OCI-LY7 (cell line): ENCODE results near the gene FGFR4. TPM values are rescaled to one million over a fixed set of nuclear protein-coding genes. Genes with fewer than 3 reads are reported as not detected.
A peak's percentile ranks its signal among the peaks of the same experiment; 100 is the strongest.

Source experiments
- BruUV-seq: library from RNA; stranded (reverse); fragments of 400-500 nt; replicated peaks from 2 replicates; lab custom pipeline; 2021; lab: Mats Ljungman, UMichigan
- CTCF ChIA-PET: fragments of 300-600 bp; sonication (Branson Sonifier 250); formaldehyde crosslinking; loops from one replicate; lab custom pipeline; 2022; ENCODE audit warnings: antibody characterized with exemption; ENCODE audit not compliant: unreplicated experiment; lab: Charles Lee
- POLR2A ChIA-PET: fragments of 300-600 bp; sonication (Branson Sonifier 250); formaldehyde crosslinking; loops from one replicate; lab custom pipeline; 2022; ENCODE audit warnings: antibody characterized with exemption; lab: Charles Lee
- DNase-seq: peaks from one replicate; pipeline ENCODE4 v3.0.0-alpha.2; 2015; ENCODE audit warnings: low spot score
- H2AFZ ChIP-seq: fragments of 200-600 bp; sonication (generic), shearing (Covaris generic); 2 replicates; pipeline ENCODE4 v1.6.1; 2014; ENCODE audit warnings: mild to moderate bottlenecking, antibody characterized with exemption, low read length, moderate library complexity
- H3K27ac ChIP-seq: fragments of 200-600 bp; sonication (generic); 2 replicates; pipeline ENCODE4 v1.5.1; 2014; ENCODE audit warnings: mixed run types, low read depth, mild to moderate bottlenecking, moderate library complexity, low read length, inconsistent platforms; ENCODE audit not compliant: poor library complexity, severe bottlenecking
- H3K36me3 ChIP-seq: fragments of 200-600 bp; sonication (generic); 2 replicates; pipeline ENCODE4 v1.6.1; 2014; ENCODE audit warnings: mild to moderate bottlenecking, antibody characterized with exemption, low read length, moderate library complexity, mixed read lengths; ENCODE audit not compliant: insufficient read depth
- H3K4me1 ChIP-seq: fragments of 200-600 bp; sonication (generic); 2 replicates; pipeline ENCODE4 v1.5.1; 2014; ENCODE audit warnings: mild to moderate bottlenecking, low read length; ENCODE audit not compliant: insufficient read depth, poor library complexity, severe bottlenecking
- H3K4me2 ChIP-seq: fragments of 200-600 bp; sonication (generic); 2 replicates; pipeline ENCODE4 v1.6.1; 2014; ENCODE audit warnings: mild to moderate bottlenecking, low read length
- H3K4me3 ChIP-seq: fragments of 200-600 bp; sonication (generic); 2 replicates; pipeline ENCODE4 v1.5.1; 2014; ENCODE audit warnings: mild to moderate bottlenecking, low read depth, low read length; ENCODE audit not compliant: poor library complexity, severe bottlenecking
- H3K79me2 ChIP-seq: fragments of 200-600 bp; sonication (generic); 2 replicates; pipeline ENCODE4 v1.6.1; 2016; ENCODE audit warnings: low read depth, mild to moderate bottlenecking, low read length, moderate library complexity, mixed read lengths; ENCODE audit not compliant: insufficient read depth
- H3K9me2 ChIP-seq: fragments of 200-600 bp; sonication (generic); 2 replicates; pipeline ENCODE4 v1.6.1; 2016; ENCODE audit warnings: mild to moderate bottlenecking, low read length, mixed read lengths; ENCODE audit not compliant: insufficient read depth
- H3K9me3 ChIP-seq: fragments of 200-600 bp; sonication (generic); 2 replicates; pipeline ENCODE4 v1.6.1; 2014; ENCODE audit warnings: mild to moderate bottlenecking, mixed run types, low read length, mixed read lengths
- H4K20me1 ChIP-seq: fragments of 200-600 bp; sonication (generic); 2 replicates; pipeline ENCODE4 v1.6.1; 2014; ENCODE audit warnings: mild to moderate bottlenecking, antibody characterized with exemption, low read length, moderate library complexity, mixed read lengths; ENCODE audit not compliant: insufficient read depth
- CTCF ChIP-seq: fragments of 200-600 bp; sonication (generic); conservative IDR thresholded peaks from 2 replicates; pipeline ENCODE4 v1.5.1; 2014; ENCODE audit warnings: mild to moderate bottlenecking, antibody characterized with exemption, low read length, moderate library complexity, mixed read lengths
- EZH2phosphoT487 ChIP-seq: fragments of 200-600 bp; sonication (generic); IDR thresholded peaks from 2 replicates; pipeline ENCODE4 v1.6.1; 2018; ENCODE audit warnings: low read depth, borderline replicate concordance, mild to moderate bottlenecking, mixed run types, antibody characterized with exemption, low read length, moderate library complexity, mixed read lengths
- intact Hi-C: fragments of 100-400 bp; cut with micrococcal nuclease; formaldehyde crosslinking; loops from one replicate; pipeline ENCODE4 v1.10.0; 2022; ENCODE audit not compliant: unreplicated experiment
- total RNA-seq, 2 experiments: library from RNA; depleted of rRNA in 1 of 2; stranded (reverse); fragments of >200 nt in 1 of 2; shearing (Covaris generic) in 1 of 2; gene quantifications; 2 replicates each; pipeline ENCODE4 v1.2.3, GENCODE V29; 2014 to 2022

FGFR4 gene
- total RNA-seq, 2 experiments from 2014 or later: 1.2 to 4.5 TPM

- H3K4me3 ChIP-seq: peak overlapping the region; percentile 56
- ChIA-PET CTCF (interaction anchor here (0.5 kb wide), 1 partner anchor 279 kb away, joined by 5 read pairs; no protein-coding TSS in a partner anchor), POLR2A (interaction anchor here (0.6 to 1.3 kb wide), 11 partner anchors 9 to 588 kb away, joined by 3 to 12 read pairs (median 4); partner anchors contain the start of gene NSD1)
- peak overlapping the region; percentile 90 for H3K27ac ChIP-seq
- H4K20me1 ChIP-seq: no peaks in the 10 kb centered on the region
- BruUV-seq: TSS peak; percentile 91
- H3K9me3 ChIP-seq: no peaks in the 10 kb centered on the region
- peaks cover 44% of the 10 kb centered on the region for H3K4me1 ChIP-seq
- DNase-seq: peak; percentile 80
- no peaks in the 10 kb centered on the region; the same call in 1 of the 2 replicates for H3K36me3 ChIP-seq
- peak overlapping the region; percentile 76 for H3K4me2 ChIP-seq
- peak overlapping the region; percentile 72 for H2AFZ ChIP-seq
- no peaks in the 10 kb centered on the region for H3K79me2 ChIP-seq
- intact Hi-C loops: loop anchor here (5.0 kb wide), 1 partner anchor 53 kb away; no protein-coding TSS in a partner anchor
- H3K9me2 ChIP-seq: no peaks in the 10 kb centered on the region
- no peak for TF ChIP-seq CTCF
- no peak for TF ChIP-seq EZH2phosphoT487
Observed at GRCh38 chr5:177123789-177124485, 37.2 kb downstream of the FGFR4 start.

- H3K4me2 ChIP-seq: peak overlapping the region; percentile 76
- peak overlapping the region; percentile 56 for H3K4me3 ChIP-seq
- ChIA-PET CTCF (interaction anchor here (0.5 kb wide), 1 partner anchor 279 kb away, joined by 5 read pairs; no protein-coding TSS in a partner anchor), POLR2A (interaction anchor here (0.6 to 1.3 kb wide), 12 partner anchors 9 to 663 kb away, joined by 3 to 12 read pairs (median 4); partner anchors contain the start of gene NSD1)
- no peak for TF ChIP-seq CTCF
- TF ChIP-seq EZH2phosphoT487: no peak
- H3K9me2 ChIP-seq: no peaks in the 10 kb centered on the region
- BruUV-seq: TSS peak; percentile 91
- H3K9me3 ChIP-seq: no peaks in the 10 kb centered on the region
- H3K27ac ChIP-seq: peak overlapping the region; percentile 90
- H4K20me1 ChIP-seq: no peaks in the 10 kb centered on the region
- H2AFZ ChIP-seq: peak overlapping the region; percentile 72
- H3K4me1 ChIP-seq: peaks cover 50% of the 10 kb centered on the region
- intact Hi-C loops: loop anchor here (5.0 kb wide), 1 partner anchor 53 kb away; no protein-coding TSS in a partner anchor
- no peaks in the 10 kb centered on the region for H3K79me2 ChIP-seq
- peak; percentile 89 for DNase-seq
- no peaks in the 10 kb centered on the region; the same call in 1 of the 2 replicates for H3K36me3 ChIP-seq
Observed at GRCh38 chr5:177124486-177124991, 37.8 kb downstream of the FGFR4 start.
